ACHN (cell line): ENCODE data around the gene DUXA.

Source experiments
- DNase-seq: peaks from one replicate; pipeline ENCODE4 v3.0.0-alpha.2; 2015
- in situ Hi-C: cut with HindIII; loops from 2 replicates; pipeline ENCODE4 v1.10.0; 2017; ENCODE audit warnings: low sequenced_read_pairs, low pct_ligation_motif_present, low pct_unique_long_range_greater_than_20kb

The DUXA gene

DNA sequence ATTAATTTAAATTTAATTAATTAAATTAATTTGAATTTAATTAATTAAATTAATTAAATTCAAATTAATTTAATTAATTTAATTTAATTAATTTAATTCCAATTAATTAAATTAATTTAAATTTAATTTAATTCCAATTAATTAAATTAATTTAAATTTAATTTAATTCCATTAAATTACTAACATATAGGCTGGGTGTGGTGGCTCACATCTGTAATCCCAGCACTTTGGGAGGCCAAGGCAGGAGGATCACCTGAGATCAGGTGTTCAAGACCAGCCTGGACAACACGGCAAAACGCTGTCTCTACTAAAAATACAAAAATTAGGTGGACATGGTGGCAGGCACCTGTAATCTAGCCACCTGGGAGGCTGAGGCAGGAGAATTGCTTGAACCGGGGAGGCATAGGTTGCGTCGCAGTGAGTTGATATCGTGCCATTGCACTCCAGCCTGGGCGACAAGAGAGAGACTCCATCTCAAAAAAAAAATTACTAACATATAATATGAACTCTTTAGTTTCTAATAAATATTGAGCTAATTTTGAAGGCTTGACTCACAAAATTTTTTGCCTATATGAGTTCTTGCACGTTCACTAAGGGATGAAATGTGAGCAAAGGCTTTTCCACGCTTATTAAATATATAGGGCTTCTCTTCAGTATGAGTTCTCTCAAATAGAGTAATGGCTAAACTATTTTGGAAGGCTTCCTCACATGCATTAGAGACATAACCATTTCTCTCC lies 56.5 kb downstream of the DUXA start:
- DNase-seq: peak; percentile 2
- in situ Hi-C loops: no loop called here

DNA sequence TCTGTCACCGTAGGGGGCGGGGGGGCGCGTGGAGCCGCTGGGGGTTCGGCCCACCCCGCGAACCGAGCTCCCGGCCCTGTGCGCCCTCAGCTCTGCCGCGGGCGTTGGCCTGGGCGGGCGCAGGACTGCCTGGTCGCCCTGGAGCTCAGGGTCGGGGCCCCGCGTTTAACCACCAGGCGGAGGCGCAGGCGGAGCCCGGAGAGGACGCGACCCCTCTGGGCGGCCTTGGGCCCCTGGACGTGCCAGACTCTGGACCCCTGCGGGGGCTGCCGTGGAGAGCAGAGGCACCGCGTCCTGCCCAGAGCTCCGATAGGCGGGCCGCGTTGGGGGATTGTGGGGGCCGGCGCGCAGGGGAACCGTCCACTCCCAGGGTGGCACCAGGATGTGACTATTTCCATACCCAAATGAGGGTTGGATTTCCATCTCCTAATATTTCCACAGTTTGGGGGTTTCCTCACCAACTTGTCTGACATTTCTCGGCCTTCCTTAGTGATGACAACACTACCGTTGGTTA lies 60.5 kb downstream of the DUXA start:
- in situ Hi-C loops: no loop called here
- no peak for DNase-seq

DNA sequence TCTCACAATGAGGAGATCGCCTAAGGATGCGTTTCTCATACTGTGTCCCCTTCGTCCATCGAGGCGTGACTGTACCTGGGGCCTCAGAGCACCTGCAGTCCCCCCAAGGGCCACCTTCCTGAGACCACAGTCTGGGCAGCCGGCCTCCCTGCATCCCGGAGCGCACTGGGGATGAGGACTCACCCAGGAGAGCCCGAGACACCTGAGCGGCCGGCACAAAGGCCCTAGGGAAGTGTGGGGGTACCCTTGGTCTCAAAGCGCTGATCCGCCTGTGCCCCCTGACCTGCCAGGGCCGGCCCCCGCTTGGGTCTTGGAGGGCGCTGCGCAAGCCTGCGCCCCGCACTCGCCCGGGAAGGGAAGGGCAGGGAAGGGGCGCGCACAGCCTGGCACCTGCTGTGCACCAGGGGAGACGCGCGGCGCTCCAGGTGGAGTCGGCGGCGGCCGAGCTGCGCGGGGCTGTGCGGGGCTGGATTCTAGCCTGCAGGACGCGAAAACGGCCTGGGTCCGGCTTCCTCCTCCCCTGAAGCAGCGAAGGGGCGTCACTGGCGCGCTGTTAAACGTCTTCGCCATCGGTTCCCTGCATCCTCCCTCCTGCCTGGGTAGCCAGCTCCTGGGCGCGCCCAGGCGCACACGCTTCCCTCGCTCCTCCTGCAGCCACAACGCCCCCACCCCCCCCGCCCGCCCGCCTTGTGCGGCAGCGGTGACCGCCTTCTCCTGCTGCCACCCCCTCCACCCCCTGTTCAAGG lies 61.1 kb downstream of the DUXA start:
- no peak for DNase-seq

More for the DNA sequence above, 61.1 kb downstream of the DUXA start:
- in situ Hi-C loops: no loop called here
